Neural cell (in vitro differentiated cells): Measurements from ENCODE around the gene NFYB.

Source experiments
- EP300 ChIP-seq: fragments of 450-650 bp; conservative IDR thresholded peaks from 2 replicates; pipeline ENCODE4 v1.6.1; 2014; ENCODE audit warnings: antibody characterized with exemption, mild to moderate bottlenecking, moderate library complexity; ENCODE audit not compliant: poor library complexity, severe bottlenecking
- EZH2 ChIP-seq: fragments of 200-600, 300-800 bp; shearing (Covaris generic), sonication (generic); IDR thresholded peaks from 2 replicates; pipeline ENCODE4 v1.6.1; 2014; ENCODE audit warnings: antibody characterized with exemption, low read length, borderline replicate concordance, mild to moderate bottlenecking; ENCODE audit not compliant: insufficient read depth, poor library complexity, severe bottlenecking
- MXI1 ChIP-seq: fragments of 450-650 bp; conservative IDR thresholded peaks from 2 replicates; pipeline ENCODE4 v1.6.1; 2014; ENCODE audit warnings: antibody characterized with exemption, mild to moderate bottlenecking; ENCODE audit not compliant: poor library complexity, severe bottlenecking
- POLR2AphosphoS5 ChIP-seq: IDR thresholded peaks from 2 replicates; pipeline ENCODE4 v1.6.1; 2012
- RAD21 ChIP-seq: fragments of 450-650 bp; conservative IDR thresholded peaks from 2 replicates; pipeline ENCODE4 v1.6.1; 2014; ENCODE audit warnings: antibody characterized with exemption, mild to moderate bottlenecking, moderate library complexity
- REST ChIP-seq: IDR thresholded peaks from 2 replicates; pipeline ENCODE4 v1.6.1; 2012; ENCODE audit warnings: borderline replicate concordance
- SMC3 ChIP-seq: fragments of 450-650 bp; conservative IDR thresholded peaks from 2 replicates; pipeline ENCODE4 v1.6.1; 2014; ENCODE audit warnings: antibody characterized with exemption, mild to moderate bottlenecking, moderate library complexity; ENCODE audit not compliant: poor library complexity
- TAF1 ChIP-seq: IDR thresholded peaks from 2 replicates; pipeline ENCODE4 v1.6.1; 2012; ENCODE audit warnings: low read depth
- TF ChIP-seq, protein P1 (sequence below): fragments of 450-650 bp; IDR thresholded peaks from 2 replicates; pipeline ENCODE4 v1.5.1; 2014; ENCODE audit warnings: antibody characterized with exemption, mild to moderate bottlenecking, moderate library complexity; ENCODE audit not compliant: poor library complexity, severe bottlenecking

DNA sequence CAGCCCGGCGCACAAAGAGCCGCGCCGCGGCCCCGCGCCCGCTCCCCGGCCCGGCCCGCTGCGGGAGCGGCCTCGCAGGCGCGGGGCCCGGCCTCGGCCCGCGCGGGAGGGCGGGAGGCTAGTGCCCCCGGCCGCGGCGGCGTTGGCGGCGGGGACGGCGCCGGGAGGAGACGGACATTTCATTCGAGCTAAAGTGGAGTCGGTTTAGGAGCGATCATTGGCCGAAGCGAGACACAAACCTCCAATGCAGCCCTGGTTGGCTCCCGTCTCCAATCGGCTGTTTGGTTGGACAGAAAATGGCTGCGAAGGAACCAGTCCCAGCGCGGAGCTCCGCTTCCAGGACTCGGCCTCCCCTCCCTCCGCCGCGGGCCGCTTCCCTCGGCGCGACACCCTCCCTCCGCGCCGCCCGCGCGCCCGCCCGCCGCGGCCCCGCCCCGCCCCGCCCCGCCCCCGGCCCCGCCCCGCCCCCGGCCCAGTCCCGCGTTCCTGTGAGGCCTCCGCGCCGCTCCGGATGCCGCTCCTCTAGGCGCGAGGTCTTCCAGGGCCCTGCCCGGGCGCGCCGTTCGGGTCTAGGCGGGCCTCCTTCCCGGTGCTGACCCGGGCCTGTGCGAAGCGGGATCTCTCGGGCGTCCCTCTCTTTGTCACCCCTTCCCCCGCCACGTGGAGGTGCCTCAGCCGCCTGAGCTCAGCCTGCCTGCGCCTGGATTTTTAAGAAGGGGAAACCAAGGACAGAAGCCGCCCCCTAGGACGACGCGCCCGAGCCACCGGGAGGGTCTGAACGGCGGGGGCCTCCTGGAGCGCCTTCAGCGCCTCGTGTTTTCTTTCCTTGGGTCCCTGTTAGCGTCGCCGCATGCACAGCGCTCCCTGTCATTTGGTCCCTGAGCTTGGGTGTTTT, at the start of gene NFYB:
- TF ChIP-seq, protein P1, sequence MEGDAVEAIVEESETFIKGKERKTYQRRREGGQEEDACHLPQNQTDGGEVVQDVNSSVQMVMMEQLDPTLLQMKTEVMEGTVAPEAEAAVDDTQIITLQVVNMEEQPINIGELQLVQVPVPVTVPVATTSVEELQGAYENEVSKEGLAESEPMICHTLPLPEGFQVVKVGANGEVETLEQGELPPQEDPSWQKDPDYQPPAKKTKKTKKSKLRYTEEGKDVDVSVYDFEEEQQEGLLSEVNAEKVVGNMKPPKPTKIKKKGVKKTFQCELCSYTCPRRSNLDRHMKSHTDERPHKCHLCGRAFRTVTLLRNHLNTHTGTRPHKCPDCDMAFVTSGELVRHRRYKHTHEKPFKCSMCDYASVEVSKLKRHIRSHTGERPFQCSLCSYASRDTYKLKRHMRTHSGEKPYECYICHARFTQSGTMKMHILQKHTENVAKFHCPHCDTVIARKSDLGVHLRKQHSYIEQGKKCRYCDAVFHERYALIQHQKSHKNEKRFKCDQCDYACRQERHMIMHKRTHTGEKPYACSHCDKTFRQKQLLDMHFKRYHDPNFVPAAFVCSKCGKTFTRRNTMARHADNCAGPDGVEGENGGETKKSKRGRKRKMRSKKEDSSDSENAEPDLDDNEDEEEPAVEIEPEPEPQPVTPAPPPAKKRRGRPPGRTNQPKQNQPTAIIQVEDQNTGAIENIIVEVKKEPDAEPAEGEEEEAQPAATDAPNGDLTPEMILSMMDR, result peak; percentile 41
- TF ChIP-seq EZH2 (no peak), EP300 (peak; percentile 99), POLR2AphosphoS5 (peak; percentile 69), TAF1 (peak; percentile 28), MXI1 (peak; percentile 84), RAD21 (peak; percentile 28), SMC3 (peak; percentile 39), REST (no peak)
